SK-N-SH (cell line): Measurements from ENCODE around the gene TMEFF1. TPM values are rescaled to one million over a fixed set of nuclear protein-coding genes. Genes with fewer than 3 reads are reported as not detected.

ENCODE experiments used
- CTCF ChIA-PET: fragments of 300-600, 350-600 bp; formaldehyde crosslinking; extraction: SDS; loops from one replicate; lab custom pipeline; 2021; lab: Yijun Ruan, JAX
- POLR2A ChIA-PET: fragments of 350-600 bp; sonication (Branson Sonifier 250); formaldehyde crosslinking; extraction: SDS; loops from one replicate; lab custom pipeline; 2020; ENCODE audit warnings: antibody characterized with exemption, inconsistent platforms; lab: Yijun Ruan, JAX
- DNase-seq: peaks from one replicate; pipeline ENCODE4 v3.0.0; 2012
- H2AFZ ChIP-seq: fragments of 200-600 bp; sonication (generic); 2 replicates; pipeline ENCODE4 v1.8.1; 2016; ENCODE audit warnings: antibody characterized with exemption, mild to moderate bottlenecking, low read depth
- H3F3A ChIP-seq: fragments of 200-600 bp; sonication (generic); replicated peaks from 2 replicates; pipeline ENCODE3; 2016; ENCODE audit warnings: antibody characterized with exemption, mild to moderate bottlenecking; ENCODE audit not compliant: insufficient read depth
- H3K27ac ChIP-seq, 2 experiments: fragments of 200-500 bp in 1 of 2; fragments of 200-600 bp in 1 of 2; sonication (Bioruptor generic) in 1 of 2; sonication (generic), shearing (Covaris generic) in 1 of 2; 2 replicates each; pipeline versions ENCODE4 v1.5.1 to v1.6.1; 2014 to 2016; ENCODE audit warnings: low read depth in 2 of 2, inconsistent platforms in 1 of 2, low read length in 1 of 2, mild to moderate bottlenecking in 1 of 2, mixed read lengths in 1 of 2
- H3K27me3 ChIP-seq: fragments of 200-600 bp; sonication (generic), shearing (Covaris generic); 2 replicates; pipeline ENCODE4 v1.6.1; 2016; ENCODE audit warnings: mixed run types; ENCODE audit not compliant: insufficient read depth
- H3K36me3 ChIP-seq, 2 experiments: fragments of 200-500 bp in 1 of 2; fragments of 200-600 bp in 1 of 2; sonication (Bioruptor generic) in 1 of 2; sonication (generic) in 1 of 2; replicated peaks in 1 of 2; 2 replicates each; pipeline versions ENCODE3 to v1.5.1; 2014 to 2016; ENCODE audit warnings: low read length in 1 of 2, mild to moderate bottlenecking in 1 of 2; ENCODE audit not compliant: insufficient read depth in 2 of 2, control insufficient read depth in 1 of 2
- H3K4me1 ChIP-seq, 2 experiments: fragments of 200-500 bp in 1 of 2; fragments of 200-600 bp in 1 of 2; sonication (Bioruptor generic) in 1 of 2; sonication (generic), shearing (Covaris generic) in 1 of 2; 2 replicates each; pipeline versions ENCODE4 v1.5.1 to v1.6.1; 2014 to 2016; ENCODE audit warnings: low read depth in 1 of 2, low read length in 1 of 2, mixed run types in 1 of 2; ENCODE audit not compliant: insufficient read depth in 2 of 2, control insufficient read depth in 1 of 2
- H3K4me2 ChIP-seq: fragments of 200-600 bp; sonication (generic), shearing (Covaris generic); 2 replicates; pipeline ENCODE4 v1.6.1; 2017; ENCODE audit warnings: mixed run types
- H3K4me3 ChIP-seq, 2 experiments: fragments of 200-500 bp in 1 of 2; fragments of 200-600 bp in 1 of 2; sonication (Bioruptor generic) in 1 of 2; sonication (generic), shearing (Covaris generic) in 1 of 2; 2 replicates each; pipeline versions ENCODE4 v1.5.1 to v1.8.1; 2014 to 2016; ENCODE audit warnings: low read depth in 2 of 2, inconsistent platforms in 1 of 2, low read length in 1 of 2, mild to moderate bottlenecking in 1 of 2, mixed read lengths in 1 of 2, moderate library complexity in 1 of 2
- H3K79me2 ChIP-seq: fragments of 200-600 bp; sonication (generic); 2 replicates; pipeline ENCODE4 v1.8.1; 2017; ENCODE audit warnings: mild to moderate bottlenecking; ENCODE audit not compliant: insufficient read depth
- H3K9ac ChIP-seq: fragments of 200-600 bp; sonication (generic); 2 replicates; pipeline ENCODE4 v1.6.1; 2017; ENCODE audit warnings: mixed run types
- H3K9me2 ChIP-seq: fragments of 200-600 bp; sonication (generic); 2 replicates; pipeline ENCODE4 v1.6.1; 2017; ENCODE audit warnings: mixed run types
- H3K9me3 ChIP-seq: fragments of 200-600 bp; sonication (generic); 2 replicates; pipeline ENCODE4 v1.6.1; 2017; ENCODE audit warnings: mixed run types, mild to moderate bottlenecking, moderate library complexity
- H4K20me1 ChIP-seq: fragments of 200-600 bp; sonication (generic); 2 replicates; pipeline ENCODE4 v1.6.1; 2017; ENCODE audit warnings: mild to moderate bottlenecking, mixed run types; ENCODE audit not compliant: insufficient read depth
- CHD2 ChIP-seq: fragments of 150-350 bp; IDR thresholded peaks from 2 replicates; pipeline ENCODE4 v1.6.1; 2018; ENCODE audit warnings: low read length; ENCODE audit not compliant: partially characterized antibody
- EP300 ChIP-seq, 2 experiments: IDR thresholded peaks; 2 replicates each; pipeline versions ENCODE4 v1.4.0 to v1.6.1; 2012; ENCODE audit warnings: borderline replicate concordance in 1 of 2, low read depth in 1 of 2, low read length in 1 of 2
- EZH2phosphoT487 ChIP-seq: fragments of 200-600 bp; sonication (generic); IDR thresholded peaks from 2 replicates; pipeline ENCODE4 v1.6.1; 2017; ENCODE audit warnings: low read depth, mixed run types, mild to moderate bottlenecking, antibody characterized with exemption, moderate library complexity, borderline replicate concordance
- FOXM1 ChIP-seq: IDR thresholded peaks from 2 replicates; pipeline ENCODE4 v1.4.0; 2012; ENCODE audit warnings: low read depth, mild to moderate bottlenecking
- GABPA ChIP-seq: IDR thresholded peaks from 2 replicates; pipeline ENCODE4 v1.4.0; 2012; ENCODE audit warnings: low read depth, mild to moderate bottlenecking
- GATA2 ChIP-seq: sonication (generic); formaldehyde crosslinking; IDR thresholded peaks from 2 replicates; pipeline ENCODE4 v1.5.0; 2020; ENCODE audit warnings: mild to moderate bottlenecking, missing genetic modification reagents
- MXI1 ChIP-seq: IDR thresholded peaks from 2 replicates; pipeline ENCODE4 v1.6.1; 2012; ENCODE audit warnings: mild to moderate bottlenecking, low read depth, low read length, improper control_type of control experiment
- NRF1 ChIP-seq: IDR thresholded peaks from 2 replicates; pipeline ENCODE4 v1.6.1; 2012; ENCODE audit warnings: low read depth, mild to moderate bottlenecking, low read length
- POLR2AphosphoS5 ChIP-seq: IDR thresholded peaks from 2 replicates; pipeline ENCODE4 v1.6.1; 2012; ENCODE audit warnings: low read depth, low read length
- RAD21 ChIP-seq: IDR thresholded peaks from 2 replicates; pipeline ENCODE4 v1.6.1; 2012; ENCODE audit warnings: mild to moderate bottlenecking, low read length
- RCOR1 ChIP-seq: fragments of 150-350 bp; IDR thresholded peaks from 2 replicates; pipeline ENCODE4 v1.6.1; 2017; ENCODE audit warnings: antibody characterized with exemption, low read length
- RFX5 ChIP-seq: IDR thresholded peaks from 2 replicates; pipeline ENCODE4 v1.6.1; 2012; ENCODE audit warnings: mild to moderate bottlenecking, improper control_type of control experiment, low read length
- RXRA ChIP-seq: IDR thresholded peaks from 2 replicates; pipeline ENCODE4 v1.4.0; 2012; ENCODE audit warnings: low read depth, mild to moderate bottlenecking, borderline replicate concordance
- SMC3 ChIP-seq: IDR thresholded peaks from 2 replicates; pipeline ENCODE4 v1.6.1; 2012; ENCODE audit warnings: low read depth, low read length, improper control_type of control experiment
- TCF12 ChIP-seq: IDR thresholded peaks from 2 replicates; pipeline ENCODE4 v1.4.0; 2012
- TEAD4 ChIP-seq: IDR thresholded peaks from 2 replicates; pipeline ENCODE4 v1.4.0; 2012; ENCODE audit warnings: mild to moderate bottlenecking, borderline replicate concordance; ENCODE audit not compliant: insufficient read depth
- YY1 ChIP-seq: IDR thresholded peaks from 2 replicates; pipeline ENCODE4 v1.4.0; 2012; ENCODE audit warnings: low read depth, mild to moderate bottlenecking
- WGBS: methylation state at CpG from one replicate; pipeline ENCODE4 v1.1.6; 2017; ENCODE audit warnings: low lambda C conversion rate; 5-methylcytosine and 5-hydroxymethylcytosine counted together
- polyA plus RNA-seq, 3 experiments: library from polyadenylated mRNA; depleted of rRNA; stranded (reverse); fragments of >200 nt; gene quantifications; 2 replicates each; pipeline ENCODE4 v1.2.3, GENCODE V29; 2012
- TF ChIP-seq, protein P1 (sequence below): IDR thresholded peaks from 2 replicates; pipeline ENCODE4; 2012
- TF ChIP-seq, protein P2 (sequence below): IDR thresholded peaks from 2 replicates; pipeline ENCODE4 v1.4.0; 2012; ENCODE audit warnings: low read depth, borderline replicate concordance

TMEFF1 gene
- polyA plus RNA-seq, 1 of the 3 experiments (the other 2 are of a cell fraction) = 2.5 TPM

DNA sequence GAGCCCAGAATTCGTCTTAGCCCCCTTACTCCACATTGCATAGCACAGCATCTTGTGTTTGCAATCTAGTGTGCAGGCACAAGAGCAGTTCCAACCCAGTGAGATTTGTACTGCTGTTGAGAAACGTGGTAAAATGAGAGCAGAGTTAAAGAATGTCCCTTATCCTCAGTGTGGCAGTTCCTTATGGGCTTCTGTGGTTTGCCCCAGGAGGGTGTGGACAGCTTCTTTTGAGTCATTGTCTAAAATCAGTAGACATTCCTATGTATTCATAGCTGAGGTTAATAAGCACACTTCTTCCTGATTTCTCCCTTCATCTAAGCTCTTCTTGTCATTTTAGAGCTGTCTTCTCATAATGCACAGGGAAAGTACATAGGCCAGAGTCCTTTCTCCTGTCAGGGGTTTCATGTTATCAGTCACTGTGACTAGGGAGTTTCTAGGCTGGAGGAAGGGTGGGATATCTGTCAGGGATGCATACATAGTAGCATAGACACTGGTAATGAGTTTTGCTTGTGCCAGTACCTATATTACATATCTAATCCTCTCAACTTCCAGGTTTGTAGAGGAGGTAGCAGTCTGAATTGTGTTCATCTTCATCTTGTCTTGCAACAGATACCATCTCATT, 102.9 kb downstream of the TMEFF1 start:
- TF ChIP-seq TEAD4 = no peak
- TF ChIP-seq, protein P1, sequence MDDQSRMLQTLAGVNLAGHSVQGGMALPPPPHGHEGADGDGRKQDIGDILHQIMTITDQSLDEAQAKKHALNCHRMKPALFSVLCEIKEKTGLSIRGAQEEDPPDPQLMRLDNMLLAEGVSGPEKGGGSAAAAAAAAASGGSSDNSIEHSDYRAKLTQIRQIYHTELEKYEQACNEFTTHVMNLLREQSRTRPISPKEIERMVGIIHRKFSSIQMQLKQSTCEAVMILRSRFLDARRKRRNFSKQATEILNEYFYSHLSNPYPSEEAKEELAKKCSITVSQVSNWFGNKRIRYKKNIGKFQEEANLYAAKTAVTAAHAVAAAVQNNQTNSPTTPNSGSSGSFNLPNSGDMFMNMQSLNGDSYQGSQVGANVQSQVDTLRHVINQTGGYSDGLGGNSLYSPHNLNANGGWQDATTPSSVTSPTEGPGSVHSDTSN = peak; percentile 24; the same call in 1 of the 2 replicates
- TF ChIP-seq, protein P2, sequence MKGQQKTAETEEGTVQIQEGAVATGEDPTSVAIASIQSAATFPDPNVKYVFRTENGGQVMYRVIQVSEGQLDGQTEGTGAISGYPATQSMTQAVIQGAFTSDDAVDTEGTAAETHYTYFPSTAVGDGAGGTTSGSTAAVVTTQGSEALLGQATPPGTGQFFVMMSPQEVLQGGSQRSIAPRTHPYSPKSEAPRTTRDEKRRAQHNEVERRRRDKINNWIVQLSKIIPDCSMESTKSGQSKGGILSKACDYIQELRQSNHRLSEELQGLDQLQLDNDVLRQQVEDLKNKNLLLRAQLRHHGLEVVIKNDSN = no peak
- TF ChIP-seq NRF1 = no peak
- no peak for TF ChIP-seq FOXM1
- TF ChIP-seq TCF12 = peak; percentile 22; the same call in 1 of the 2 replicates
- no peak for TF ChIP-seq POLR2AphosphoS5
- no peak for TF ChIP-seq GATA2 (CRISPR knock-in tag)
- WGBS = 68% methylated on average over 2 of the region's 2 CpGs
- POLR2A ChIA-PET = no interaction called here
- no peak overlapping the region for H3K4me3 ChIP-seq
- no peaks in the 10 kb centered on the region for H4K20me1 ChIP-seq
- no peaks in the 10 kb centered on the region for H3K27me3 ChIP-seq
- no peaks in the 10 kb centered on the region for H3F3A ChIP-seq
- peaks cover 2 to 7% of the 10 kb centered on the region in 2 experiments; a peak in 2 of 4 replicates for H3K4me1 ChIP-seq
- CTCF ChIA-PET = interaction anchor here (1.6 kb wide), 1 partner anchor 20 kb away, joined by 5 read pairs; no protein-coding TSS in a partner anchor
- no peaks in the 10 kb centered on the region for H3K79me2 ChIP-seq
- H2AFZ ChIP-seq = no peak overlapping the region
- DNase-seq = no peak
- H3K9ac ChIP-seq = no peak overlapping the region
- H3K4me2 ChIP-seq = no peak overlapping the region
- H3K36me3 ChIP-seq = peaks cover 9% of the 10 kb centered on the region in 2 experiments
- H3K9me2 ChIP-seq = no peaks in the 10 kb centered on the region
- no peak overlapping the region for H3K27ac ChIP-seq
- H3K9me3 ChIP-seq = no peaks in the 10 kb centered on the region

- POLR2A ChIA-PET = no interaction called here
- TF ChIP-seq EZH2phosphoT487 = no peak
- no peak for TF ChIP-seq FOXM1
- no peak for TF ChIP-seq YY1
- TF ChIP-seq EP300 (IDR thresholded peaks at IDR 0.05; ENCODE audit: borderline replicate concordance in 1 of 2, low read depth in 1 of 2, low read length in 1 of 2) = no peak
- TF ChIP-seq GABPA = no peak
- TF ChIP-seq CHD2 = no peak
- no peak for TF ChIP-seq NRF1
- no peak for TF ChIP-seq MXI1
- TF ChIP-seq, protein P2 = no peak
- no peak for TF ChIP-seq RAD21
- no peak for TF ChIP-seq RCOR1
- TF ChIP-seq SMC3 = no peak
- no peak for TF ChIP-seq RXRA
- TF ChIP-seq RFX5 = no peak
- no peak within 1 kb of the TSS for H3K9ac ChIP-seq
Observed at GRCh38 chr9:100577776-100578448, 105.0 kb downstream of the TMEFF1 start, which contains the start of gene CAVIN4. TSS of gene CAVIN4 (plus strand) at chr9:100578079. CDS start at chr9:100578144, 65 bp downstream.

More at GRCh38 chr9:100577776-100578448, 105.0 kb downstream of the TMEFF1 start, which contains the start of gene CAVIN4:
- no peaks in the 10 kb centered on the region for H3K79me2 ChIP-seq
- H3K27ac ChIP-seq = no peak within 1 kb of the TSS
- no peaks in the 10 kb centered on the region for H3K27me3 ChIP-seq
- H3K4me3 ChIP-seq = no peak within 1 kb of the TSS
- H3K4me2 ChIP-seq = no peak within 1 kb of the TSS
- CTCF ChIA-PET = interaction anchor here (0.7 to 1.0 kb wide), 4 partner anchors 17 to 136 kb away, joined by 3 read pairs; partner anchors contain the start of gene TMEFF1
- 87% methylated on average over 10 of the region's 10 CpGs for WGBS
- no peaks in the 10 kb centered on the region for H3F3A ChIP-seq
- H3K36me3 ChIP-seq = peaks cover 9% of the 10 kb centered on the region in 2 experiments
- DNase-seq = no peak
- H3K9me2 ChIP-seq = no peaks in the 10 kb centered on the region
- no peaks in the 10 kb centered on the region for H3K9me3 ChIP-seq
- H2AFZ ChIP-seq = no peak within 1 kb of the TSS
- H3K4me1 ChIP-seq = peaks cover 2 to 7% of the 10 kb centered on the region in 2 experiments; a peak in 2 of 4 replicates
- no peaks in the 10 kb centered on the region for H4K20me1 ChIP-seq
